ENCODE data around the gene SNX6. TPM values are rescaled to one million over a fixed set of nuclear protein-coding genes. Genes with fewer than 3 reads are reported as not detected.
A peak's percentile ranks its signal among the peaks of the same experiment; 100 is the strongest.

SNX6 gene
- total and polyA plus RNA-seq, 2 experiments from 2014 or later, result 110 to 157 TPM

GRCh38 chr14:34676516-34677211 is 46.7 kb upstream of the SNX6 start:
- Histone ChIP-seq H3K36me3 (ENCODE audit: insufficient read depth) (no peaks in the 10 kb centered on the region), H2AFZ (peak overlapping the region; percentile 15; the same call in 1 of the 2 replicates), H3K27ac (ENCODE audit: low read depth) (no peak overlapping the region), H3F3A (replicated peaks; ENCODE audit: low read depth) (no peaks in the 10 kb centered on the region; the same call in 1 of the 2 replicates), H3K79me2 (replicated peaks; ENCODE audit: insufficient read depth) (no peaks in the 10 kb centered on the region), H3K27me3 (ENCODE audit: insufficient read depth) (no peaks in the 10 kb centered on the region), H3K4me3 (no peak overlapping the region), H3K4me1 (ENCODE audit: insufficient read depth) (peaks cover 10% of the 10 kb centered on the region), H3K9me2 (ENCODE audit: insufficient read depth) (no peaks in the 10 kb centered on the region), H3K4me2 (no peak overlapping the region), H4K20me1 (replicated peaks; ENCODE audit: insufficient read depth) (no peaks in the 10 kb centered on the region)
- DNase-seq (ENCODE audit: low spot score) (no peak), ATAC-seq (no peak)
- no peaks in the 10 kb centered on the region for H3K36me3 Mint-ChIP-seq (ENCODE audit: low read depth)
- peaks cover 2% of the 10 kb centered on the region for H3K27me3 Mint-ChIP-seq (ENCODE audit: insufficient read depth, low read depth, poor library complexity)
- no peaks in the 10 kb centered on the region for H3K9me3 Mint-ChIP-seq
- TF ChIP-seq ZNF114 (CRISPR knock-in tag; IDR thresholded peaks at IDR 0.05) (no peak), EZH2 (IDR thresholded peaks at IDR 0.05; ENCODE audit: low read depth, unreplicated experiment) (no peak), CREB1 (CRISPR knock-in tag; IDR thresholded peaks at IDR 0.05; ENCODE audit: low read depth) (no peak), ZNF331 (CRISPR knock-in tag; IDR thresholded peaks at IDR 0.05; ENCODE audit: low read depth) (no peak), STAT1 (IDR thresholded peaks at IDR 0.05; ENCODE audit: unreplicated experiment) (no peak), ETS1 (IDR thresholded peaks at IDR 0.05) (no peak), REST (IDR thresholded peaks at IDR 0.05; ENCODE audit: unreplicated experiment) (no peak), NANOG (IDR thresholded peaks at IDR 0.05; ENCODE audit: borderline replicate concordance) (no peak), CTCF (conservative IDR thresholded peaks at IDR 0.05; ENCODE audit: low read depth in 2 of 2) (no peak), ZNF462 (CRISPR knock-in tag; IDR thresholded peaks at IDR 0.05) (no peak), POLR2AphosphoS5 (IDR thresholded peaks at IDR 0.05; ENCODE audit: low read depth) (no peak), EZH2phosphoT487 (IDR thresholded peaks at IDR 0.05; ENCODE audit: unreplicated experiment) (no peak), JUNB (IDR thresholded peaks at IDR 0.05; ENCODE audit: unreplicated experiment) (no peak)
- H3K27ac Mint-ChIP-seq, result no peak overlapping the region
- no peak overlapping the region for H3K4me3 Mint-ChIP-seq
- H3K4me1 Mint-ChIP-seq, result peaks cover 12% of the 10 kb centered on the region; the same call in 2 of the 3 replicates
